GM12875 (cell line): ENCODE data around the gene ROBO4.

Source experiments
- H3K4me3 ChIP-seq: one replicate; pipeline ENCODE4 v1.5.1; 2011; ENCODE audit warnings: low read depth, low read length, control low read depth
- CTCF ChIP-seq: IDR thresholded peaks from 2 replicates; pipeline ENCODE4 v1.5.1; 2011; ENCODE audit warnings: low read depth, mild to moderate bottlenecking, control low read depth, inconsistent platforms, low read length, moderate library complexity, borderline replicate concordance; ENCODE audit not compliant: insufficient read depth

Gene ROBO4

GRCh38 chr11:124873951-124874350, 23.7 kb downstream of the ROBO4 start:
- H3K4me3 ChIP-seq = no peak overlapping the region
- TF ChIP-seq CTCF = no peak

GRCh38 chr11:124872741-124873140, 24.9 kb downstream of the ROBO4 start:
- H3K4me3 ChIP-seq = no peak overlapping the region
- TF ChIP-seq CTCF = no peak

GRCh38 chr11:124872280-124872679, 25.4 kb downstream of the ROBO4 start:
- no peak for TF ChIP-seq CTCF
- no peak overlapping the region for H3K4me3 ChIP-seq

GRCh38 chr11:124870430-124870829, 27.2 kb downstream of the ROBO4 start:
- no peak overlapping the region for H3K4me3 ChIP-seq
- no peak for TF ChIP-seq CTCF

GRCh38 chr11:124869856-124870387, 27.7 kb downstream of the ROBO4 start:
- TF ChIP-seq CTCF = no peak
- no peak overlapping the region for H3K4me3 ChIP-seq

- H3K4me3 ChIP-seq = no peak overlapping the region
Measured at GRCh38 chr11:124869331-124869730, 28.3 kb downstream of the ROBO4 start.

More at GRCh38 chr11:124869331-124869730, 28.3 kb downstream of the ROBO4 start:
- TF ChIP-seq CTCF = no peak
